ENCODE data around the gene ARHGEF37. TPM values are rescaled to one million over a fixed set of nuclear protein-coding genes. Genes with fewer than 3 reads are reported as not detected.

ARHGEF37 gene
- total RNA-seq, 1 experiment from 2014 or later = 0.42 TPM

GRCh38 chr5:149636861-149637246 is 55.6 kb downstream of the ARHGEF37 start:
- H4K91ac ChIP-seq (ENCODE audit: insufficient read length, low read depth, low read length) = no peak overlapping the region
- H2BK5ac ChIP-seq (ENCODE audit: insufficient read length, low read length) = no peak overlapping the region
- peaks cover 10% of the 10 kb centered on the region; the same call in 1 of the 2 replicates for H3K4me1 ChIP-seq (ENCODE audit: insufficient read depth, low read length)
- no peak overlapping the region for H2BK12ac ChIP-seq (ENCODE audit: insufficient read length, low read depth, low read length)
- Mint-ChIP-seq H3K36me3 (ENCODE audit: insufficient read depth in 1 of 3, low read depth in 3 of 3) (no peaks in the 10 kb centered on the region), H3K4me1 (peaks cover 19 to 20% of the 10 kb centered on the region in 2 experiments), H3K27me3 (ENCODE audit: low read depth) (no peaks in the 10 kb centered on the region), H3K27ac (no peak overlapping the region; a peak in 1 of 7 replicates), H3K9me3 (no peaks in the 10 kb centered on the region), H3K4me3 (no peak overlapping the region)
- no peak overlapping the region for H4K5ac ChIP-seq (ENCODE audit: insufficient read length, low read depth, low read length)
- peaks cover 3% of the 10 kb centered on the region for H4K20me1 ChIP-seq (ENCODE audit: control insufficient read depth, insufficient read depth, insufficient read length)
- no CpG with 5 or more reads among the region's 6 CpGs for WGBS (ENCODE audit: extremely low coverage, insufficient read length, low lambda C conversion rate)
- peak; percentile 77 for TF ChIP-seq CTCF (conservative IDR thresholded peaks at IDR 0.05)
- H3K27ac ChIP-seq (ENCODE audit: insufficient read length, low read depth, low read length) = no peak overlapping the region
- no peak overlapping the region for H2AK5ac ChIP-seq (ENCODE audit: insufficient read length, low read length)
- no peaks in the 10 kb centered on the region for H3K27me3 ChIP-seq (ENCODE audit: insufficient read depth, low read length)
- H3K4ac ChIP-seq (ENCODE audit: low read depth, low read length) = no peak overlapping the region
- no peak overlapping the region for H3K23ac ChIP-seq (ENCODE audit: insufficient read length, low read depth, low read length)
- no peak overlapping the region for H2BK20ac ChIP-seq (ENCODE audit: low read depth, low read length, poor library complexity, severe bottlenecking)
- H2BK120ac ChIP-seq (ENCODE audit: low read depth, low read length, poor library complexity, severe bottlenecking) = no peak overlapping the region
- H3K79me2 ChIP-seq (ENCODE audit: insufficient read depth, low read length) = no peaks in the 10 kb centered on the region
- no peak overlapping the region for H2AFZ ChIP-seq (ENCODE audit: low read length)
- no peak overlapping the region for H3K4me2 ChIP-seq (ENCODE audit: insufficient read depth, insufficient read length, low read length)
- no peak overlapping the region for H4K8ac ChIP-seq (replicated peaks; ENCODE audit: insufficient read length, low read depth, low read length)
- H3T11ph ChIP-seq (ENCODE audit: low read length) = no peak overlapping the region
- H3K56ac ChIP-seq (ENCODE audit: insufficient read length, low read depth, low read length) = no peak overlapping the region
- no peak overlapping the region for H3K14ac ChIP-seq (ENCODE audit: insufficient read depth, low read length)
- H3K9me3 ChIP-seq (ENCODE audit: control insufficient read depth, low read depth, low read length) = no peaks in the 10 kb centered on the region
- H2BK15ac ChIP-seq (ENCODE audit: low read depth, low read length) = no peak overlapping the region
- DNase-seq = peak; percentile 71
- H3K18ac ChIP-seq (ENCODE audit: insufficient read length, low read depth, low read length) = no peak overlapping the region
- no peaks in the 10 kb centered on the region for H3K79me1 ChIP-seq (ENCODE audit: insufficient read depth, low read depth, low read length, poor library complexity, severe bottlenecking)
- no peak overlapping the region for H3K9ac ChIP-seq (ENCODE audit: extremely low read depth, insufficient read length, low read length)
- H3K23me2 ChIP-seq (ENCODE audit: insufficient read length, low read depth, low read length, poor library complexity, severe bottlenecking) = no peaks in the 10 kb centered on the region
